ENCODE results near the gene PMM2.

Gene PMM2

DNA sequence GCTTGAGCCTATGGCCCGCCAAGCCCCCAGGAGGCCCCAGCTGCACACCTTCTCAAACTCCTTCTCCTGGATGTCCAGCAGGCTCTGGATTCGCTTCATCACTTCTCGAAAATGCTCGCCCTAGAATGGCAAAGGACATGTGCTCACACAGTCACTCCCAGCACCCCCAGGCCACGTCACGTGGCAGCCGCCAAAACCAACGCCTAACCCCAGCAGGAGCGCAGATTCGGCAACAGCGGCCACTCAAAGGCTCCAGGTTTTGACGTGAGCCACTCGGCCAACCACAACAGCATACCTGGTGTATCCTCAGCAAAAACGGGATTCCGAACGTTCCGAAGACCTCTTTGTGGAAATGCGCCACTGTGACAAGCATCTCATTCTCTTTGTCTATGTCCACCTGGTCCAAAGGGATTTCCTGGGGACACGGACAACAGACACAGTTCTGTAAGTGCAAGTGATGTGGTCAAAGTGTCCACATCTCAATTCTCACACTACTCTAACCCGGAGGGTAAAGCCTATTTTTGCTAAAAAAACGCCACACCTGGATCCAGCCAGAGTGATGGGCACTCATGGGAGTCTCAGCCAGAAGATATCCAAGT lies 97.2 kb downstream of the PMM2 start:
- H3K4me1 ChIP-seq (ENCODE audit: insufficient read depth, low read length, severe bottlenecking), result peaks cover 55% of the 10 kb centered on the region
- H3K9me2 ChIP-seq (ENCODE audit: low read depth, low read length), result no peaks in the 10 kb centered on the region
- peak overlapping the region; percentile 96 for H3K27ac ChIP-seq (ENCODE audit: low read depth, low read length, poor library complexity, severe bottlenecking)
- no peak overlapping the region for H3K9ac ChIP-seq (ENCODE audit: low read length)
- H3K79me2 ChIP-seq (ENCODE audit: insufficient read depth, low read length), result no peaks in the 10 kb centered on the region
- no peaks in the 10 kb centered on the region for H3K9me3 ChIP-seq (ENCODE audit: low read length)
- H3K36me3 ChIP-seq (ENCODE audit: insufficient read depth, low read length), result peaks cover 98% of the 10 kb centered on the region
- no peak overlapping the region for H3K4me3 ChIP-seq (ENCODE audit: low read depth, low read length, poor library complexity, severe bottlenecking)
- peaks cover 15% of the 10 kb centered on the region for H3F3A ChIP-seq (ENCODE audit: insufficient read depth, low read length)
- H4K20me1 ChIP-seq (ENCODE audit: insufficient read depth, low read length), result no peaks in the 10 kb centered on the region
- no peak overlapping the region for H3K4me2 ChIP-seq (ENCODE audit: low read length)
- no peak overlapping the region for H2AFZ ChIP-seq (ENCODE audit: low read length)
- TF ChIP-seq EZH2 (IDR thresholded peaks at IDR 0.05; ENCODE audit: borderline replicate concordance, low read length), result no peak
- TF ChIP-seq, protein P1, sequence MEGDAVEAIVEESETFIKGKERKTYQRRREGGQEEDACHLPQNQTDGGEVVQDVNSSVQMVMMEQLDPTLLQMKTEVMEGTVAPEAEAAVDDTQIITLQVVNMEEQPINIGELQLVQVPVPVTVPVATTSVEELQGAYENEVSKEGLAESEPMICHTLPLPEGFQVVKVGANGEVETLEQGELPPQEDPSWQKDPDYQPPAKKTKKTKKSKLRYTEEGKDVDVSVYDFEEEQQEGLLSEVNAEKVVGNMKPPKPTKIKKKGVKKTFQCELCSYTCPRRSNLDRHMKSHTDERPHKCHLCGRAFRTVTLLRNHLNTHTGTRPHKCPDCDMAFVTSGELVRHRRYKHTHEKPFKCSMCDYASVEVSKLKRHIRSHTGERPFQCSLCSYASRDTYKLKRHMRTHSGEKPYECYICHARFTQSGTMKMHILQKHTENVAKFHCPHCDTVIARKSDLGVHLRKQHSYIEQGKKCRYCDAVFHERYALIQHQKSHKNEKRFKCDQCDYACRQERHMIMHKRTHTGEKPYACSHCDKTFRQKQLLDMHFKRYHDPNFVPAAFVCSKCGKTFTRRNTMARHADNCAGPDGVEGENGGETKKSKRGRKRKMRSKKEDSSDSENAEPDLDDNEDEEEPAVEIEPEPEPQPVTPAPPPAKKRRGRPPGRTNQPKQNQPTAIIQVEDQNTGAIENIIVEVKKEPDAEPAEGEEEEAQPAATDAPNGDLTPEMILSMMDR (IDR thresholded peaks at IDR 0.05; ENCODE audit: low read length), result no peak
- no peaks in the 10 kb centered on the region for H3K27me3 ChIP-seq (ENCODE audit: insufficient read depth, low read length)

DNA sequence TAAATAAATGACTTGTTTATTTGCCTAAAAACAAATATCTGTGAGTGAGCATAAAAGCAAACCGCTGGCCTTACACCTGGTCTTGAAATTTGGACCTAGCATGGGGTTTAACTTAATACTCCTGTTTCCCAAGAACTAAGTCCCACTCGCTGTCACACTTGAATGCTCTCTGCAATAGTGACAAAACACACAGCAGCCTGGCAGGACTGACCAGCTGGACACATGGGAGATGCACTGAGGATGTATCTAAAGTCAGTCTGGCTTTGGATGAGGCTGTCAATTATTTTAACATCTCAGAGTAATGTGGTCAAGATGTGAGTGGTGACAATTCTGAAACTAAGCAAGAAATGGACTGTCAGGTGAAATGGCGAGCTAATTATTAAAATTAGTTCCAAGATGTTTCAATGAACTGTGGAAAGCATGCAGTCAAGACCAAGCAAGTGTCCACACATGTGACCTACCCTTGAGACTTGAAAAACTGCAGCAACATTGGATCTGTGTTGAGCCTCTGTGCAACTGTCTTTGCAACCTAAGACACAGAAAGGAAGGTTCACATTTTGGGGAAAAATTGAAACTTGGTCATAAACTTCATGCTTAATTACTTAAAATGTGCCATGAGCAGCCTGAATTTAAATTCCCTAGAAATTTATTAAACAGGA lies 101.2 kb downstream of the PMM2 start:
- Histone ChIP-seq H4K20me1 (ENCODE audit: insufficient read depth, low read length) (no peaks in the 10 kb centered on the region), H3K4me3 (ENCODE audit: low read depth, low read length, poor library complexity, severe bottlenecking) (no peak overlapping the region), H3K79me2 (ENCODE audit: insufficient read depth, low read length) (no peaks in the 10 kb centered on the region), H3K4me1 (ENCODE audit: insufficient read depth, low read length, severe bottlenecking) (peaks cover 16% of the 10 kb centered on the region), H3K9me2 (ENCODE audit: low read depth, low read length) (no peaks in the 10 kb centered on the region), H2AFZ (ENCODE audit: low read length) (no peak overlapping the region), H3K27me3 (ENCODE audit: insufficient read depth, low read length) (no peaks in the 10 kb centered on the region), H3K27ac (ENCODE audit: low read depth, low read length, poor library complexity, severe bottlenecking) (no peak overlapping the region), H3K9ac (ENCODE audit: low read length) (no peak overlapping the region), H3K36me3 (ENCODE audit: insufficient read depth, low read length) (peaks cover 97% of the 10 kb centered on the region), H3K9me3 (ENCODE audit: low read length) (no peaks in the 10 kb centered on the region), H3F3A (ENCODE audit: insufficient read depth, low read length) (no peaks in the 10 kb centered on the region; the same call in 1 of the 2 replicates), H3K4me2 (ENCODE audit: low read length) (no peak overlapping the region)
- TF ChIP-seq, protein P1 (IDR thresholded peaks at IDR 0.05; ENCODE audit: low read length), result no peak
- no peak for TF ChIP-seq EZH2 (IDR thresholded peaks at IDR 0.05; ENCODE audit: borderline replicate concordance, low read length)

All from OCI-LY1 (cell line).